GM18951 (cell line): ENCODE results near the gene ARHGEF25.
"Not testable (repeated sequence)": the region's sequence is repeated elsewhere in the genome, so short reads cannot be mapped to it uniquely, and the experiment has no call there.

Experiments
- POLR2A ChIP-seq: IDR thresholded peaks from 4 replicates; pipeline ENCODE4 v1.6.1; 2011; ENCODE audit warnings: mild to moderate bottlenecking; ENCODE audit not compliant: insufficient read length, insufficient read depth; ENCODE audit errors: extremely low read depth
- in situ Hi-C: fragments of 300-500 bp; cut with MboI; formaldehyde crosslinking; loops from one replicate; pipeline ENCODE4 v1.12.0; 2022; ENCODE audit warnings: low sequenced_read_pairs, mixed read lengths, inconsistent platforms; ENCODE audit not compliant: unreplicated experiment

Gene ARHGEF25

GRCh38 chr12:57579677-57580465, 31.4 kb upstream of the ARHGEF25 start:
- in situ Hi-C loops = no loop called here
- no peak for TF ChIP-seq POLR2A

GRCh38 chr12:57580466-57580795, 30.8 kb upstream of the ARHGEF25 start:
- TF ChIP-seq POLR2A = no peak
- in situ Hi-C loops = no loop called here

- no peak for TF ChIP-seq POLR2A
- in situ Hi-C loops = no loop called here
Measured at GRCh38 chr12:57581802-57582201, 29.4 kb upstream of the ARHGEF25 start.

DNA sequence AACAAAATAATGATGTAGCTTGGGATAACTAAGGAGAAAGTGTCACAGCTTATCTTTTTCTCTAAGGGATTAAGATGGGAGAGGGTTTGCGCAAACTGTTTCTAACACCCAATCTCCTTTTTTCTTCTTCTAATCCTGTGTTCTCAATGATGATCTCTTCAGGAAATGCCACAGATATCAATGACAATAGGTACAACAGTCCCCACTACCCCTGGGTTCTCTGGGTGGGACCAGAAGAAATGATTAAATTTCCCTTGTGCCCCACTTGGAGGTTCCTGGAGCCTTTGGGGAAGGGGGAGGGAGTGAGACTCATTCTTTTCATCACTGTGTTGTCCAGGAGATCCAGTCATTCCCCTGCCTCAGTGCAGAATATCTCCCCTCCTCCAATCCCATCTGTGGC, 28.8 kb upstream of the ARHGEF25 start:
- in situ Hi-C loops = no loop called here
- TF ChIP-seq POLR2A = no peak

- in situ Hi-C loops = no loop called here
- no peak for TF ChIP-seq POLR2A
Measured at GRCh38 chr12:57583008-57583831, 28.0 kb upstream of the ARHGEF25 start.

DNA sequence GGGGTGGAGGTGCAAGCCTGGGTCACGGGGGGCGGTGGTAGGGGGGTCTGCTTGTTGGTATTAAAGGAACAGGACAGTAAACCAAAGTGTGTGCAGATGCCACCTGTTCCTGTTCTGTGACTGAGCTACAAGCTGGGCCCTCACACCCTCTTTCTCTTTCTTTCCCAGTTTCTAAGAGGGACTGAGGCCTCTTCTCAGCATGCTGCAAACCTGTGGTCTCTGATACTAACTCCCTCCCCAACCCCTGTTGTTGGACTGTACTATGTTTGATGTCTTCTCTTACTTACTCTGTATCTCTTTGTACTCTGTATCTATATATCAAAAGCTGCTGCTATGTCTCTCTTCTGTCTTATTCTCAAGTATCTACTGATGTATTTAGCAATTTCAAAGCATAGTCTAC, 27.2 kb upstream of the ARHGEF25 start:
- in situ Hi-C loops = no loop called here
- no peak for TF ChIP-seq POLR2A

DNA sequence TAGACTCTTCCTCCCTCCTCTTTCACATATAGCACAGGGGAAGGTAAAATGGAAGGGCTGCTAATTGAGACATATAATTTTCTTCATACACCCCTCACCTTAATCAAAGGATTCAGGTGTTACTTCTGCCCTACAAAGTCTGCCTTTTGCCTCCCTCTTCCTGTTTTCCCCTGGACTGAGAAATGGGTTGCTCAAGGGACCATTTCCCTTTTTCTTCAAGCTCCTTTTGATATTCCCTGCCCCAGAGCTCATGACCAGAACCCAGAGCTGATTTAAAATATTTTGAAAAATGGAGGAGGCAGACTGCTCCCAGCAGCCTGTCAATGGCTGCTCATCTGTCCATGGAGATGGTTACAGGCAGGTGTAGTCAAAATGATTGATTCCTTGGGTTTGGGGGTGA, 26.5 kb upstream of the ARHGEF25 start:
- in situ Hi-C loops = no loop called here
- TF ChIP-seq POLR2A = no peak

GRCh38 chr12:57585156-57585555, 26.1 kb upstream of the ARHGEF25 start:
- in situ Hi-C loops = no loop called here
- no peak for TF ChIP-seq POLR2A

DNA sequence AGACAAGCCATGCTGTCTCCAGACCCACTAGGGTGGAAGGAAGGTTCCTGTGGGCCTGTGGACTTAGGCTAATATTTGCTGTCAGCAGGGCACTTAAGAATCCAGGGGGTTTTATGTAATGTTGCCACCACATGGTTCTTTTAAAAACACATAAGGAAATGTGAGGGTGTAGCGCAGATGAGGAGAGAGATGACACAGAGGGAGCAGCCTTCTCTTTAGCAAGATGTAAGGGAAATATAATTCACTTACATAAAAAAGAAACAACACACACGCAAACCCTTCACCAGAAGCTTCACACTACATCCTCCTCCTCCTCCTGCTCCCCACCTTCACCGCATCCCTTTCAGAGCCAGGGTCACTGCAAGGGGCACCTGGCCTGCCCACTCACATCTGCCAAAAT, 25.1 kb upstream of the ARHGEF25 start:
- in situ Hi-C loops = no loop called here
- no peak for TF ChIP-seq POLR2A

DNA sequence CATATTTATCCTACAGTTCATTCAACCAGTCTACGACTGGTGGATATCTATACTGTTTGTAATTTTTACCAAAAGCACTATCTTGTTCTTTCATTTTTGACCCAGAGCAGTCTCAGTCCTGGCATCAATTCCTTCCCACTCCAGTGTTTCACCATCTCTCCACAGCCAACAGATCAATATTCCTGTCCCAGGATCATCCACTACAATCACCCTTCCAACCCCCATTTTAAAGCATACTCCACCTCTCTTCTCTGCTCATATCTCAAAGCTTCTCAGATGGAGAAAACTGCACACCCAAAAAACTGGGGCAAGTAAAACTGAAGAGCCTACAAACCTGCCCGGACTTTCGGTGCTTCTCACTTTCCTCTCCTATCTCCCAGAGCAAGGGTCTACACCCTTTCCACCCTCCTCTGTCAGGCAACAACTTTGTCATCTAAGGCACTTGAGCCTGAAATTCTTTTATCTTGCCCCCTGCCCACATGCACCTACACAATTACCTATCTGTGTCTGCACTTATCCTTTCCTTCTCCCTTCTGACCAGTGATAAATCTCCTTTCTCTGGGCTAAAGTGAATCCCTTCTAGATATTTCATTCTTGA, 24.3 kb upstream of the ARHGEF25 start:
- in situ Hi-C loops = no loop called here
- no peak for TF ChIP-seq POLR2A

GRCh38 chr12:57588951-57589610, 22.2 kb upstream of the ARHGEF25 start:
- in situ Hi-C loops = not testable (repeated sequence)

GRCh38 chr12:57590479-57590863, 20.8 kb upstream of the ARHGEF25 start:
- in situ Hi-C loops = no loop called here
- TF ChIP-seq POLR2A = no peak
